HFFc6 (cell line): Measurements from ENCODE around the gene SP7. TPM values are rescaled to one million over a fixed set of nuclear protein-coding genes. Genes with fewer than 3 reads are reported as not detected.
"Not testable (repeated sequence)": the region's sequence is repeated elsewhere in the genome, so short reads cannot be mapped to it uniquely, and the experiment has no call there.

Experiments used
- DNase-seq: peaks from one replicate; pipeline ENCODE4 v3.0.0-alpha.2; 2018
- H3K27ac Mint-ChIP-seq: 2 replicates; pipeline ENCODE4 v1.8.0; 2020; ENCODE audit warnings: mild to moderate bottlenecking, mixed read lengths
- H3K27me3 Mint-ChIP-seq: 2 replicates; pipeline ENCODE4 v1.8.0; 2021; ENCODE audit warnings: mild to moderate bottlenecking, moderate library complexity, mixed read lengths; ENCODE audit not compliant: insufficient read depth
- H3K36me3 Mint-ChIP-seq: 2 replicates; pipeline ENCODE4 v1.8.0; 2021; ENCODE audit warnings: low read depth, mixed read lengths
- H3K4me1 Mint-ChIP-seq: 2 replicates; pipeline ENCODE4 v1.8.0; 2020; ENCODE audit warnings: low read depth, mixed read lengths
- H3K4me3 Mint-ChIP-seq: 2 replicates; pipeline ENCODE4 v1.8.0; 2020; ENCODE audit warnings: mild to moderate bottlenecking, moderate library complexity, mixed read lengths
- H3K9me3 Mint-ChIP-seq: 2 replicates; pipeline ENCODE4 v1.8.0; 2020; ENCODE audit warnings: mild to moderate bottlenecking, mixed read lengths
- total RNA-seq, 6 experiments: library from RNA; stranded (reverse); fragmentation: NEBNext Ultra II Directional; extraction: Animal tissue kit (Norgen Biotek cat#: 25700); gene quantifications; 2 replicates in 1 of 6; 3 replicates in 5 of 6; pipeline ENCODE4 v1.2.3, GENCODE V29; 2021
- TF ChIP-seq, protein P1 (sequence below): fragments of 200-600 bp; sonication (generic); IDR thresholded peaks from 2 replicates; pipeline ENCODE4 v1.5.0; 2021; ENCODE audit warnings: antibody characterized with exemption, mild to moderate bottlenecking

SP7 gene
- total RNA-seq, 6 experiments from 2014 or later: not detected

DNA sequence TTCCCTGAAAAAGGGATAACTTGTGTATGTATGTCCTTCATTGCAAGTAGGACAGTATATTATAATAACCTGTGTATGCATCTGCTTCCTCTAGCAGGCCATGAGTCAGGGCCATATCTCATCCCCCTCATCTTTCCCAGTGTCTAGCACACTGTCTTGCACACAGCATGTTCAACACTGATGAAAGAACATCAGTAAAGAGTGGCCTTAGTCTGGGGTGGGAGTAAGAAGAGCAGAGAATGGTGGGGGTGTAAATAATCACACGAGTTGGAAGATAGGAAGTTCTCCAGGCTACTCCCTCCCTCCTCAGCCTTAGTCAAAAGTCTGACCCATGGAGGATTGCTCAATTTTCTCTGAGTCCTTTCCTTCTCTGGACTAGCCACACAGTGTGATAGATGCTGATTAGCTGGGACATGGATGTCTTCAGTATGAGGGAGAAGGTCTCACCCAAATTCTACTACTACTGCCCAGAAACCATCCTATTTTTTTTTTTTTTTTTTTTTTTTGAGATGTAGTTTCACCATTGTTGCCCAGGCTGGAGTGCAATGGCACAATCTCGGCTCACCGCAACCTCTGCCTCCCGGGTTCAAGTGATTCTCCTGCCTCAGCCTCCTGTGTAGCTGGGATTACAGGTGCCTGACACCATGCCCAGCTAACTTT is 29.2 kb upstream of the SP7 start:
- H3K4me1 Mint-ChIP-seq: peaks cover 16% of the 10 kb centered on the region
- H3K4me3 Mint-ChIP-seq: no peak overlapping the region
- H3K36me3 Mint-ChIP-seq: no peaks in the 10 kb centered on the region
- H3K9me3 Mint-ChIP-seq: peaks cover 4% of the 10 kb centered on the region; the same call in 1 of the 2 replicates
- TF ChIP-seq, protein P1, sequence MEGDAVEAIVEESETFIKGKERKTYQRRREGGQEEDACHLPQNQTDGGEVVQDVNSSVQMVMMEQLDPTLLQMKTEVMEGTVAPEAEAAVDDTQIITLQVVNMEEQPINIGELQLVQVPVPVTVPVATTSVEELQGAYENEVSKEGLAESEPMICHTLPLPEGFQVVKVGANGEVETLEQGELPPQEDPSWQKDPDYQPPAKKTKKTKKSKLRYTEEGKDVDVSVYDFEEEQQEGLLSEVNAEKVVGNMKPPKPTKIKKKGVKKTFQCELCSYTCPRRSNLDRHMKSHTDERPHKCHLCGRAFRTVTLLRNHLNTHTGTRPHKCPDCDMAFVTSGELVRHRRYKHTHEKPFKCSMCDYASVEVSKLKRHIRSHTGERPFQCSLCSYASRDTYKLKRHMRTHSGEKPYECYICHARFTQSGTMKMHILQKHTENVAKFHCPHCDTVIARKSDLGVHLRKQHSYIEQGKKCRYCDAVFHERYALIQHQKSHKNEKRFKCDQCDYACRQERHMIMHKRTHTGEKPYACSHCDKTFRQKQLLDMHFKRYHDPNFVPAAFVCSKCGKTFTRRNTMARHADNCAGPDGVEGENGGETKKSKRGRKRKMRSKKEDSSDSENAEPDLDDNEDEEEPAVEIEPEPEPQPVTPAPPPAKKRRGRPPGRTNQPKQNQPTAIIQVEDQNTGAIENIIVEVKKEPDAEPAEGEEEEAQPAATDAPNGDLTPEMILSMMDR: no peak
- H3K27me3 Mint-ChIP-seq: peaks cover 2% of the 10 kb centered on the region; the same call in 1 of the 2 replicates
- peak overlapping the region; percentile 47 for H3K27ac Mint-ChIP-seq
- DNase-seq: peak; percentile 17

GRCh38 chr12:53361638-53362037 is 25.5 kb upstream of the SP7 start:
- not testable (repeated sequence) for H3K36me3 Mint-ChIP-seq, H3K9me3 Mint-ChIP-seq, DNase-seq, H3K4me3 Mint-ChIP-seq, H3K27ac Mint-ChIP-seq, H3K27me3 Mint-ChIP-seq
- H3K4me1 Mint-ChIP-seq: peaks cover 13% of the 10 kb centered on the region

- TF ChIP-seq, protein P1: no peak
- H3K36me3 Mint-ChIP-seq: no peaks in the 10 kb centered on the region
- peaks cover 5% of the 10 kb centered on the region for H3K27me3 Mint-ChIP-seq
- DNase-seq: no peak
- H3K4me3 Mint-ChIP-seq: no peak overlapping the region
- H3K27ac Mint-ChIP-seq: no peak overlapping the region
- H3K4me1 Mint-ChIP-seq: no peaks in the 10 kb centered on the region
- H3K9me3 Mint-ChIP-seq: peaks cover 3% of the 10 kb centered on the region; the same call in 1 of the 2 replicates
Observed at GRCh38 chr12:53358836-53359419, 22.8 kb upstream of the SP7 start.

GRCh38 chr12:53355121-53355520 is 19.0 kb upstream of the SP7 start:
- TF ChIP-seq, protein P1: no peak
- H3K27ac Mint-ChIP-seq: no peak overlapping the region
- no peaks in the 10 kb centered on the region for H3K9me3 Mint-ChIP-seq
- no peaks in the 10 kb centered on the region for H3K36me3 Mint-ChIP-seq
- peaks cover 3% of the 10 kb centered on the region for H3K27me3 Mint-ChIP-seq
- H3K4me1 Mint-ChIP-seq: peaks cover 8% of the 10 kb centered on the region
- no peak overlapping the region for H3K4me3 Mint-ChIP-seq
- DNase-seq: no peak

DNA sequence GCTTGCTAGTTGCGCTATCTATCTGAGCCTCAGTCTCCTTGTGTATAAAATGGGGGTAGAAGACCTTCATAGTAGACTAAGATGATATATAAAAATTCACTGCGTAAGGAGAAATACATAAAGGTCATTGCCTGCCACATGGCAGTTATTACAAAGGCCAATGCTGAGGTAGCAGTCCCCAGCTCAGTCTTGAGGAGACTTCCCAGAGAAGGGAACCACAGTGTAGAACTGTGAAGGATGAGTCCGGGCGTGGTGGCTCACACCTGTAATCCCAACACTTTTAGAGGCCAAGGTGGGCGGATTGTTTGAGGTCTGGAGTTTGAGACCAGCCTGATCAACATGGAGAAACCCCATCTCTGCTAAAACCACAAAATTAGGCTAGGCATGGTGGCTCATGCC is 17.1 kb upstream of the SP7 start:
- DNase-seq: no peak
- H3K27me3 Mint-ChIP-seq: peaks cover 3% of the 10 kb centered on the region
- no peaks in the 10 kb centered on the region for H3K9me3 Mint-ChIP-seq
- no peak overlapping the region for H3K27ac Mint-ChIP-seq
- TF ChIP-seq, protein P1: no peak
- H3K4me3 Mint-ChIP-seq: no peak overlapping the region
- H3K36me3 Mint-ChIP-seq: no peaks in the 10 kb centered on the region
- H3K4me1 Mint-ChIP-seq: peaks cover 18% of the 10 kb centered on the region
